Measurements from ENCODE around the gene SLC15A2. TPM values are rescaled to one million over a fixed set of nuclear protein-coding genes. Genes with fewer than 3 reads are reported as not detected.
"Not testable (repeated sequence)": the region's sequence is repeated elsewhere in the genome, so short reads cannot be mapped to it uniquely, and the experiment has no call there.

SLC15A2 gene, protein sequence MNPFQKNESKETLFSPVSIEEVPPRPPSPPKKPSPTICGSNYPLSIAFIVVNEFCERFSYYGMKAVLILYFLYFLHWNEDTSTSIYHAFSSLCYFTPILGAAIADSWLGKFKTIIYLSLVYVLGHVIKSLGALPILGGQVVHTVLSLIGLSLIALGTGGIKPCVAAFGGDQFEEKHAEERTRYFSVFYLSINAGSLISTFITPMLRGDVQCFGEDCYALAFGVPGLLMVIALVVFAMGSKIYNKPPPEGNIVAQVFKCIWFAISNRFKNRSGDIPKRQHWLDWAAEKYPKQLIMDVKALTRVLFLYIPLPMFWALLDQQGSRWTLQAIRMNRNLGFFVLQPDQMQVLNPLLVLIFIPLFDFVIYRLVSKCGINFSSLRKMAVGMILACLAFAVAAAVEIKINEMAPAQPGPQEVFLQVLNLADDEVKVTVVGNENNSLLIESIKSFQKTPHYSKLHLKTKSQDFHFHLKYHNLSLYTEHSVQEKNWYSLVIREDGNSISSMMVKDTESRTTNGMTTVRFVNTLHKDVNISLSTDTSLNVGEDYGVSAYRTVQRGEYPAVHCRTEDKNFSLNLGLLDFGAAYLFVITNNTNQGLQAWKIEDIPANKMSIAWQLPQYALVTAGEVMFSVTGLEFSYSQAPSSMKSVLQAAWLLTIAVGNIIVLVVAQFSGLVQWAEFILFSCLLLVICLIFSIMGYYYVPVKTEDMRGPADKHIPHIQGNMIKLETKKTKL
- total RNA-seq (10 to 100 TPM; 30.9 to 61.7 TPM), polyA plus RNA-seq (ENCODE audit: insufficient read length in 6 of 6) (10 to 100 TPM in 5 of 6 donors, 1 to 10 TPM in 1; 8.3 to 31.7 (median 20.0) TPM)
- long read RNA-seq, donor 1, full-length matches to known transcripts, result 3 of 3 reads
- long read RNA-seq, donor 1, partial matches to known transcripts, result 0 of 3 reads
- long read RNA-seq, donor 1, other reads (novel, unspliced or antisense), result 0 of 3 reads
- long read RNA-seq, donor 2, partial matches to known transcripts, result 0 of 2 reads
- long read RNA-seq, donor 2, other reads (novel, unspliced or antisense), result 0 of 2 reads
- long read RNA-seq, donor 3, result 0 reads
- long read RNA-seq, donor 4, full-length matches to known transcripts, result 3 of 6 reads
- long read RNA-seq, donor 4, partial matches to known transcripts, result 1 of 6 reads
- long read RNA-seq, donor 4, other reads (novel, unspliced or antisense), result 2 of 6 reads
- long read RNA-seq, donor 5, full-length matches to known transcripts, result 2 of 2 reads
- long read RNA-seq, donor 5, partial matches to known transcripts, result 0 of 2 reads
- long read RNA-seq, donor 5, other reads (novel, unspliced or antisense), result 0 of 2 reads
- long read RNA-seq, donor 6, result 0 reads
- long read RNA-seq, donor 7, full-length matches to known transcripts, result 2 of 2 reads
- long read RNA-seq, donor 7, partial matches to known transcripts, result 0 of 2 reads
- long read RNA-seq, donor 7, other reads (novel, unspliced or antisense), result 0 of 2 reads
- long read RNA-seq, donor 8, partial matches to known transcripts, result 0 of 1 reads
- long read RNA-seq, donor 8, other reads (novel, unspliced or antisense), result 0 of 1 reads
- long read RNA-seq, donor 9, result 0 reads
- long read RNA-seq, donor 10, partial matches to known transcripts, result 1 of 1 reads
- long read RNA-seq, donor 10, other reads (novel, unspliced or antisense), result 0 of 1 reads
- long read RNA-seq, donor 11, full-length matches to known transcripts, result 14 of 14 reads
- long read RNA-seq, donor 11, partial matches to known transcripts, result 0 of 14 reads
- long read RNA-seq, donor 11, other reads (novel, unspliced or antisense), result 0 of 14 reads
- long read RNA-seq, donor 12, full-length matches to known transcripts, result 6 of 6 reads
- long read RNA-seq, donor 12, partial matches to known transcripts, result 0 of 6 reads
- long read RNA-seq, donor 12, other reads (novel, unspliced or antisense), result 0 of 6 reads

- Histone ChIP-seq H3K36me3 (peaks cover 0 to 26% of the 10 kb centered on the region in 2 donors), H3K27ac (peak within 1 kb of the TSS; percentile 50 to 59), H3K4me3 (peak within 1 kb of the TSS; percentile 10 to 31), H3K9me3 (no peaks in the 10 kb centered on the region), H3K27me3 (no peaks in the 10 kb centered on the region), H3K4me1 (peaks cover 0 to 4% of the 10 kb centered on the region in 2 donors)
- ATAC-seq (peak; percentile 91), DNase-seq (peak in 3 of 4 donors; percentile 24 to 55 (median 42))
- intact Hi-C loops (cut with DNase I), result no loop called here
- TF ChIP-seq CTCF (IDR thresholded peaks at IDR 0.05), result no peak
Measured at GRCh38 chr3:121894301-121894990, at the start of gene SLC15A2. TSS of gene SLC15A2 (plus strand) at chr3:121894401. CDS start at chr3:121894477, 76 bp downstream.

DNA sequence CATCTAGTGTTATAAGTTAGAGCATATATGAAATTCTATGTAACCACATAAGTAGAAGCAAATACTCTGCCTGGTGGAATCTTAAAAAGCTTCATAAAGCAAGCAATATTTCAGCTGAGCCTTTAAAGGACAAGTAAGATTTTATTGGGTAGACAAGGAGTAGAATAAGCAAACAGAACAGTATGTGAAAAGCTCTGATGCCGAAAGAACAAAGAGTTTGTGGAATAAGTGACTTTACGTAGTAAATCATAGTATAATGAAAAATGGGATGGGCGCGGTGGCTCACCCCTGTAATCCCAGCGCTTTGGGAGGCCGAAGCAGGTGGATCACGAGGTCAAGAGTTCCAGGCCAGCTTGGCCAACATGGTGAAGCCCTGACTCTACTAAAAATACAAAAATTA, 49.3 kb upstream of the SLC15A2 start:
- Histone ChIP-seq H3K27ac (no peak overlapping the region), H3K36me3 (peaks cover 0 to 12% of the 10 kb centered on the region in 2 donors), H3K4me1 (no peaks in the 10 kb centered on the region), H3K9me3 (no peaks in the 10 kb centered on the region), H3K4me3 (no peak overlapping the region), H3K27me3 (peaks cover 0 to 2% of the 10 kb centered on the region in 2 donors)
- DNase-seq, result no peak
- intact Hi-C loops (cut with DNase I), result no loop called here
- no peak for TF ChIP-seq CTCF (IDR thresholded peaks at IDR 0.05)
- ATAC-seq, result no peak

DNA sequence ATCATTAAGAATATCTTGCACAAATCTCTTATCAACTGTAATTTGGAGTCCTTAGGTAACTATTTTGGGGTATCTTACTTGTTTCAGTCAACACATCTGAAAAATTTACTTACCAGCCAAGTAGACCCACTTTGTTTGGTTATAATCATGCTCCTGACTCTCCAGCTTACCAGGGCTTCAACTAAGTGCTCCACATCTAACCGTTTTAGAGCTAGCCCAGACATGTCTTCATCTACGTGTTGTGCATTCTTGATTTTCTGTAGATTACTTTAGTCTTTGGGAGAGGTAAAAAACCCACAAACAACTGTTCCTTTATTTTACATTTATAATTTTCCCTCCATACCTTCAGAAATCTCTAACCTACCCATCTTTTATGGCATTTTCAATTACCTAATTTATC, 41.9 kb upstream of the SLC15A2 start:
- no peak overlapping the region for H3K4me3 ChIP-seq
- no peak for DNase-seq
- H3K9me3 ChIP-seq, result no peaks in the 10 kb centered on the region
- no peaks in the 10 kb centered on the region for H3K4me1 ChIP-seq
- no peak overlapping the region for H3K27ac ChIP-seq
- H3K36me3 ChIP-seq, result peaks cover 0 to 9% of the 10 kb centered on the region in 2 donors
- intact Hi-C loops (cut with DNase I), result no loop called here
- ATAC-seq, result no peak
- no peak for TF ChIP-seq CTCF (IDR thresholded peaks at IDR 0.05)
- H3K27me3 ChIP-seq, result no peaks in the 10 kb centered on the region

- ATAC-seq, result peak; percentile 61
Measured at GRCh38 chr3:121855555-121855954, 38.6 kb upstream of the SLC15A2 start.

GRCh38 chr3:121857778-121858177, 36.4 kb upstream of the SLC15A2 start:
- H3K36me3 ChIP-seq, result peaks cover 0 to 15% of the 10 kb centered on the region in 2 donors
- H3K4me1 ChIP-seq; DNase-seq; H3K27me3 ChIP-seq; H3K9me3 ChIP-seq; H3K4me3 ChIP-seq; intact Hi-C loops (cut with DNase I); H3K27ac ChIP-seq; ATAC-seq: not testable (repeated sequence)

More at GRCh38 chr3:121855555-121855954, 38.6 kb upstream of the SLC15A2 start:
- Histone ChIP-seq H3K4me3 (no peak overlapping the region), H3K36me3 (peaks cover 0 to 13% of the 10 kb centered on the region in 2 donors), H3K4me1 (no peaks in the 10 kb centered on the region), H3K9me3 (no peaks in the 10 kb centered on the region), H3K27me3 (no peaks in the 10 kb centered on the region), H3K27ac (no peak overlapping the region)
- no peak for DNase-seq
- intact Hi-C loops (cut with DNase I), result no loop called here
- no peak for TF ChIP-seq CTCF (IDR thresholded peaks at IDR 0.05)

DNA sequence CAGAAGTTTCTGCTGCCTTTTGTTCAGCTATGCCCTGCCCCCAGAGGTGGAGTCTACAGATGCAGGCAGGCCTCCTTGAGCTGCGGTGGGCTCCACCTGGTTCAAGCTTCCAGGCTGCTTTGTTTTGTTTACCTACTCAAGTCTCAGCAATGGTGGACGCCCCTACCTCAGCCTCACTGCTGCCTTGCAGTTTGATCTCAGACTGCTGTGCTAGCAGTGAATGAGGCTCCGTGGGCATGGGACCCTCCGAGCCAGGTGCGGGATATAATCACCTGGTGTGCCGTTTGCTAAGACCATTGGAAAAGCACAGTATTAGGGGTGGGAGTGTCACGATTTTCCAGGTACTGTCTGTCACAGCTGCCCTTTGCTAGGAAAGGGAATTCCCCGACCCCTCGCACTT, 31.0 kb upstream of the SLC15A2 start:
- H3K4me1 ChIP-seq; H3K4me3 ChIP-seq; H3K27me3 ChIP-seq; intact Hi-C loops (cut with DNase I); ATAC-seq; H3K27ac ChIP-seq; H3K9me3 ChIP-seq: not testable (repeated sequence)
- peak in 1 of 4 donors; percentile 31 for DNase-seq
- peaks cover 0 to 14% of the 10 kb centered on the region in 2 donors for H3K36me3 ChIP-seq
